ENCODE data around the gene MIEF1.

- TF ChIP-seq POLR2A (IDR thresholded peaks at IDR 0.05) (no peak), CTCF (IDR thresholded peaks at IDR 0.05) (no peak)
Observed at GRCh38 chr22:39554151-39554550, 52.1 kb downstream of the MIEF1 start.
